Kidney glomerular epithelial cell (primary cell): ENCODE measurements around the gene KIFC1.

Experiments
- DNase-seq: peaks from one replicate; lab custom pipeline; 2025; lab: John Stamatoyannopoulos, UW

KIFC1 gene

GRCh38 chr6:33411632-33412005 lies 20.0 kb downstream of the KIFC1 start:
- DNase-seq = no peak

DNA sequence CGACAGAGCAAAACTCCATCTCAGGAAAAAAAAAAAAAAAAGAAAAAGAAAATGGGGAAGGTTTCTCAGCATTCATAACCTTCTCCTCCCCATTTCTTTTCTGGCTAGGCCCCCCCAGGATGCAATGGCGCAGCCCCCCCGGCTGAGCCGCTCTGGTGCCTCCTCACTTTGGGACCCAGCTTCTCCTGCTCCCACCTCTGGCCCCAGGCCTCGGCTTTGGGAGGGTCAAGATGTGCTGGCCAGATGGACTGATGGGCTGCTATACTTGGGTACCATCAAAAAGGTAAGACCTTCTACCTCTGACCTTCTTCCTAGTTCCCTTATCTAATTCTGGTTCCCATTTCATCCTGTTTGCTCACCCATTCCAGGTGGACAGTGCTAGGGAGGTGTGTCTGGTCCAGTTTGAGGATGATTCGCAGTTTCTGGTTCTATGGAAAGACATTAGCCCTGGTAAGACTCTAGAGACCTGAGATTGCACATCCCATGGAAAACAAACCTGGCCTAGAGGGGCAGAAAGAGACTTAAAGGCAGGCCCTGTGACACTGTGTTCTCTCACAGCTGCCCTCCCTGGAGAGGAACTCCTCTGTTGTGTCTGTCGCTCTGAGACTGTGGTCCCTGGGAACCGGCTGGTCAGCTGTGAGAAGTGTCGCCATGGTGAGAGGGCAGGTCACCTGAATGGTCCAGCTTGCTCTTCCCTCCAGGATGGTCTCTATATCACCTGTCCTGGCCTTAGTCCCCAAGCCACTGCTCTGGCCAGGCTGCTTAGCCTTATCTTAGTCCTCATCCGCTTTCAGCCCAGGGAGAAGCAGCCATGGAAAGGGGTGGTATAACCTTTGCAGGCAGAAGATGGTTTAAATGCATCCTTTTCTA lies 20.8 kb downstream of the KIFC1 start:
- no peak for DNase-seq

GRCh38 chr6:33413241-33414120 lies 21.9 kb downstream of the KIFC1 start:
- DNase-seq = no peak

DNA sequence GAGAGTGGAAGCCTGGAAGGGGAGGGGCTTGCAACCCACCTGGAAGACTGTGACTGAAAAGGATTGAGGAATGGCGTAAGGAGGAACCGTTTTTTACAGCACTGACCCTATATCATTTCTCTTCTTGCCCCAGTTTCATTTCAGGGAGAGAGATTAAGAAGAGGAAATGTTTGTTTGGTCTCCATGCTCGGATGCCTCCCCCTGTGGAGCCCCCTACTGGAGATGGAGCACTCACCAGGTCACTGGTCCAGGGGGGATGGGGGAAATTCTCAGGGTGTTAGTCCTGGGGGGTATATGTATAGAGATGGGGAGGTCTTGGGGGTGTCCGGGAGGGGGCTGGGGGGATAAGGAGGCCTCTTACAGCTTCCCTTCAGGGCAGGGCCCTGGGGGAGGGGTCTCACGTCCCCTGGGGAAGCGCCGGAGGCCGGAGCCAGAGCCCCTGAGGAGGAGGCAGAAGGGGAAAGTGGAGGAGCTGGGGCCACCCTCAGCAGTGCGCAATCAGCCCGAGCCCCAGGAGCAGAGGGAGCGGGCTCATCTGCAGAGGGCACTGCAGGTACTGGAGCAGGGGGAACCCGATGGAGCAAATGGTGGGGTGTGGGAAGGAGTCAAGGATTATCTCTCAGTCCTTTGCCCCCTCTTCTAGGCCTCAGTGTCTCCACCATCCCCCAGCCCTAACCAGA lies 23.1 kb downstream of the KIFC1 start:
- no peak for DNase-seq

GRCh38 chr6:33415831-33416230 lies 24.2 kb downstream of the KIFC1 start:
- no peak for DNase-seq

- DNase-seq = no peak
These were observed 24.9 kb downstream of the KIFC1 start for GRCh38 chr6:33416386-33417127.

DNA sequence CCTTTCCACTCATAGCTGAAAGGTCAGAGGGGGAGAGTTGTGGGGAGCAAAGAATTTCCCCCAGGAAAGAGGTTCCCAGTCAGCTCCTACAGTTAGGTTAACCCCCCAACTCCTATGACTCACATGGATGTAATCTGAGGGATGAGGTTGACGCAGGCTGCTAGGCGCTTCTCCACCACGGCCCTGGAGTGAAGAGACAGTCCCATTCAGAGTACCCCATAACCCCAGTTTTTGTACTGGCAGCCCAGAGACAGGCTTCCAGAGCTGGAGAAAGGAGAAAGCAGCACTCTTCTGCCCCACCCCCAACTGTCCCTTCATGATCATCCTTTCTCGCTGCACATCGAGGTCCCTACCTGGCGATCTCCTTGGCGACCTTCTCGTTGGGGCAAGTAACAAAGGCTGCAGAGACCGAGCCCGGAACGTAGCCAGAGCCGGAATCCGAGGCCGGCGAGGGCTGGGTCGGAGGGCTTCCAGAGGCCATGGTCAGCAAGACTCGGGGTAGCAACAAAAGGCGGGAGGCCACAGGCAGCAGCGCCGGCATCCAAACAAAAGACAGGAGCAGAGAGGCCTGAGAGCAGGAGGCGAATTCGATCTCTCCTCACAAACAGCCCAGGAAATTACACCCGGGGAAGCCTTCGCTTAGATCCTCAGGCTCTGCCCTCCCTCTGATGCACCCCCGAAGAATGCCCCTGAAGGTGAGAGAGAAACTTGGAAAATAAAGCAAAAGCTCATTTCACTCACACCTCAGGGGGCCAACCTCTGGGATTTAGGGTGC lies 25.7 kb downstream of the KIFC1 start:
- peak; percentile 47 for DNase-seq

GRCh38 chr6:33417903-33418689 lies 26.5 kb downstream of the KIFC1 start, which contains the start of gene CUTA:
TSS of gene CUTA (minus strand) at chr6:33418107. CDS start at chr6:33418000, 107 bp downstream.
- DNase-seq = peak; percentile 98

- no peak for DNase-seq
These were observed 27.2 kb downstream of the KIFC1 start for GRCh38 chr6:33418690-33419291.

- no peak for DNase-seq
These were observed 28.2 kb downstream of the KIFC1 start, which contains the start of gene SYNGAP1 for GRCh38 chr6:33419580-33420490. TSS of gene SYNGAP1 (plus strand) at chr6:33420065. CDS start at chr6:33420265, 200 bp downstream.

GRCh38 chr6:33420491-33421343 lies 29.1 kb downstream of the KIFC1 start:
- no peak for DNase-seq

- DNase-seq = no peak
These were observed 29.7 kb downstream of the KIFC1 start for GRCh38 chr6:33421344-33421643.

DNA sequence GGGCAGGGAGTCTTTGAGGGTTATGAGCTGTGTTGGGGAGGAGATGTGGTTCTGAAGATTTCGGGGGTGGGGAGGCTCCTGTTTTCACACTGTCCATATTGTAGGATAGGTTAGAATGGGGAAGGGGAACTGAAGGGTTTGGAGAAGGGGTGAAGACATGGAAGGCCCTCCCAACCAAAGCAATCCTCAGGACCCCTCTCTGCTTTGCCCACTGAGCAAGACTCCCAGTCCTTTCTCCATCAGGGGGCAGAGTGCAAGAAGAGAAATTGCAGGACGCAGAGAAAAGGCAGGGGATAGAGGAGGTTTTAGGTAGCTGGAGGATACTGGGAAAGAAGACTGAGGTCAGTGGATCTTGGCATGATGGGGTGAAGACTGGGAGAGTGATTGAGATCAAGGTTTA lies 32.2 kb downstream of the KIFC1 start:
- no peak for DNase-seq

GRCh38 chr6:33424855-33425667 lies 33.4 kb downstream of the KIFC1 start:
- no peak for DNase-seq

DNA sequence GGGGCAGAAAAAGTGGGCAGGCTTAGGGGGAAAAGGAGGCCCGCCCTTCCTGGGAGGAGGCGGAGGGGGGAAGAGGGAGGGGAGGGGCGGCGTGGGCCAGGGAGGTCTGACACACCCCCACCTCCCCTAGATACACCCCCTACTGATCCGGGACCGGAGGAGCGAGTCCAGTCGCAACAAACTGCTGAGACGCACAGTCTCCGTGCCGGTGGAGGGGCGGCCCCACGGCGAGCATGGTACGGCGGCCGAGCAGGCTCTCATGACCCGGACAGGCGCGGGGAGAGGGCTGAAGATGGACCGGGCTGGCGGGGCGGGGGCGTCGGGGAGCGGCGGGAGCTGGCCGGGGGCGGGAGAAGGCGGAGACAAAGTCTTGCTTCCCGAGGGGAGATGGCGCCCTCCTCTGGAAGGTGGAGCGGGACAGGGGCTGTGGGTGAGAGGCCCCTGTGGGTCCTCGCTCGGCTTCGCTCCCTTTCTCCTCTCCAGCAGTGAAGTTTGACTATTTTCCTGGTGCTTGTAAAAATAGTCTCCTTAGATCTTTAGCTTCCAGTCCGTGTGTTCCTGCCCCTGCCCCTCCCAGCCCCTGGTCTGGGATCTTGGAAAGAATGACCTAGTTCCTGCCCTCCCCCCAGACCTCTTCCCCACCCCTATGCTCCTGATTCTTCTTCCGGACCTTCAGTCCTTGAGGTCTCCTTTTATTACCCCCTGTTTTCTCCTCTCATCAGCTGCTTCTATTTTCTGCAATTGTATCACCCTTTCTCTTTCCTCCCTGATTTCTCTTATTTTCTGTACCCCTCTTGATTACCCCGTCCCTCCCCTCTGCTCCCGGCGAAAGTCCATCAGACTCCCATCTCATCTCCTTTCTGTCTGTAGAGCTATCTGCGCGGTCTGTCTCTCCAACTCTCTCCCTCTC lies 34.3 kb downstream of the KIFC1 start:
- DNase-seq = peak; percentile 87
